Measurements from ENCODE around the gene GCK. TPM values are rescaled to one million over a fixed set of nuclear protein-coding genes. Genes with fewer than 3 reads are reported as not detected.

Gene GCK
- total RNA-seq, 1 experiment from 2014 or later = not detected

- Mint-ChIP-seq H3K27ac (ENCODE audit: low read depth, unreplicated experiment) (no peak overlapping the region), H3K9me3 (ENCODE audit: unreplicated experiment) (no peaks in the 10 kb centered on the region), H3K36me3 (ENCODE audit: insufficient read depth, unreplicated experiment) (no peaks in the 10 kb centered on the region), H3K27me3 (ENCODE audit: insufficient read depth, unreplicated experiment) (no peaks in the 10 kb centered on the region), H3K4me3 (ENCODE audit: unreplicated experiment) (no peak overlapping the region), H3K4me1 (ENCODE audit: insufficient read depth, unreplicated experiment) (peaks cover 4% of the 10 kb centered on the region)
- POLR2A ChIA-PET = no interaction called here
- intact Hi-C loops (cut with micrococcal nuclease) = no loop called here
- no peak for DNase-seq (ENCODE audit: unreplicated experiment)
- TF ChIP-seq CTCF (IDR thresholded peaks at IDR 0.05; ENCODE audit: unreplicated experiment) = no peak
- CTCF ChIA-PET = interaction anchor here (0.7 kb wide), 1 partner anchor 245 kb away, joined by 4 read pairs; no protein-coding TSS in a partner anchor
- BruUV-seq (replicated peaks) = no TSS peak
Measured at GRCh38 chr7:44157116-44158080, 31.8 kb downstream of the GCK start.

- Mint-ChIP-seq H3K9me3 (ENCODE audit: unreplicated experiment) (no peaks in the 10 kb centered on the region), H3K4me3 (ENCODE audit: unreplicated experiment) (no peak overlapping the region), H3K27ac (ENCODE audit: low read depth, unreplicated experiment) (no peak overlapping the region), H3K36me3 (ENCODE audit: insufficient read depth, unreplicated experiment) (no peaks in the 10 kb centered on the region), H3K27me3 (ENCODE audit: insufficient read depth, unreplicated experiment) (no peaks in the 10 kb centered on the region), H3K4me1 (ENCODE audit: insufficient read depth, unreplicated experiment) (no peaks in the 10 kb centered on the region)
- no peak for DNase-seq (ENCODE audit: unreplicated experiment)
- BruUV-seq (replicated peaks) = no TSS peak
- no peak for TF ChIP-seq CTCF (IDR thresholded peaks at IDR 0.05; ENCODE audit: unreplicated experiment)
- POLR2A ChIA-PET = no interaction called here
- CTCF ChIA-PET = interaction anchor here (0.7 kb wide), 1 partner anchor 246 kb away, joined by 4 read pairs; no protein-coding TSS in a partner anchor
- intact Hi-C loops (cut with micrococcal nuclease) = no loop called here
Measured at GRCh38 chr7:44156453-44157010, 32.7 kb downstream of the GCK start.

- no peaks in the 10 kb centered on the region for H3K4me1 Mint-ChIP-seq (ENCODE audit: insufficient read depth, unreplicated experiment)
- no peak overlapping the region for H3K27ac Mint-ChIP-seq (ENCODE audit: low read depth, unreplicated experiment)
- BruUV-seq (replicated peaks) = no TSS peak
- CTCF ChIA-PET = interaction anchor here (0.8 kb wide), 1 partner anchor 26 kb away, joined by 3 read pairs; no protein-coding TSS in a partner anchor
- H3K27me3 Mint-ChIP-seq (ENCODE audit: insufficient read depth, unreplicated experiment) = no peaks in the 10 kb centered on the region
- H3K4me3 Mint-ChIP-seq (ENCODE audit: unreplicated experiment) = no peak overlapping the region
- TF ChIP-seq CTCF (IDR thresholded peaks at IDR 0.05; ENCODE audit: unreplicated experiment) = no peak
- no peaks in the 10 kb centered on the region for H3K9me3 Mint-ChIP-seq (ENCODE audit: unreplicated experiment)
- POLR2A ChIA-PET = interaction anchor here (0.9 kb wide), 1 partner anchor 8 kb away, joined by 4 read pairs; no protein-coding TSS in a partner anchor
- intact Hi-C loops (cut with micrococcal nuclease) = no loop called here
- no peaks in the 10 kb centered on the region for H3K36me3 Mint-ChIP-seq (ENCODE audit: insufficient read depth, unreplicated experiment)
- no peak for DNase-seq (ENCODE audit: unreplicated experiment)
Measured at GRCh38 chr7:44155191-44156185, 33.8 kb downstream of the GCK start.
